Astrocyte (in vitro differentiated cells and primary cell): ENCODE results near the gene ARHGEF10L. TPM values are rescaled to one million over a fixed set of nuclear protein-coding genes. Genes with fewer than 3 reads are reported as not detected.

Source experiments
- DNase-seq: peaks from one replicate; pipeline ENCODE4 v3.0.0-alpha.2; 2010; ENCODE audit warnings: low read depth
- FAIRE-seq: peaks from 2 replicates; lab custom pipeline; 2011; peaks lifted over from hg19 to GRCh38; lab: Jason Lieb, UNC
- H2AFZ ChIP-seq: 2 replicates; pipeline ENCODE4 v1.6.0; 2012; ENCODE audit warnings: low read depth, low read length, inconsistent platforms
- H3K27ac ChIP-seq: 2 replicates; pipeline ENCODE4 v1.5.1; 2011; ENCODE audit warnings: low read depth, low read length, inconsistent platforms
- H3K27me3 ChIP-seq: 2 replicates; pipeline ENCODE4 v1.6.0; 2011; ENCODE audit warnings: low read length, inconsistent platforms; ENCODE audit not compliant: insufficient read depth
- H3K36me3 ChIP-seq: 2 replicates; pipeline ENCODE4 v1.5.1; 2011; ENCODE audit warnings: low read length, inconsistent platforms; ENCODE audit not compliant: insufficient read depth
- H3K4me1 ChIP-seq: 2 replicates; pipeline ENCODE4 v1.5.1; 2011; ENCODE audit warnings: low read length, inconsistent platforms; ENCODE audit not compliant: insufficient read depth
- H3K4me2 ChIP-seq: 2 replicates; pipeline ENCODE4 v1.6.0; 2012; ENCODE audit warnings: low read length, inconsistent platforms
- H3K4me3 ChIP-seq: 2 replicates; pipeline ENCODE4 v1.5.1; 2011; ENCODE audit warnings: low read depth, mild to moderate bottlenecking, low read length, inconsistent platforms; ENCODE audit not compliant: insufficient read depth
- H3K79me2 ChIP-seq: 2 replicates; pipeline ENCODE4 v1.6.0; 2012; ENCODE audit warnings: mild to moderate bottlenecking, low read length, inconsistent platforms; ENCODE audit not compliant: insufficient read depth
- H3K9ac ChIP-seq: 2 replicates; pipeline ENCODE4 v1.6.0; 2012; ENCODE audit warnings: mild to moderate bottlenecking, low read length, inconsistent platforms
- H3K9me3 ChIP-seq: 2 replicates; pipeline ENCODE4 v1.5.1; 2012; ENCODE audit warnings: low read depth, mild to moderate bottlenecking, low read length, inconsistent platforms; ENCODE audit not compliant: insufficient read depth
- H4K20me1 ChIP-seq: 2 replicates; pipeline ENCODE4 v1.6.0; 2012; ENCODE audit warnings: low read length, inconsistent platforms; ENCODE audit not compliant: insufficient read depth
- H3K27ac Mint-ChIP-seq: one replicate; pipeline ENCODE4 v1.8.0; 2021; ENCODE audit warnings: mild to moderate bottlenecking, mixed read lengths; ENCODE audit not compliant: unreplicated experiment
- H3K27me3 Mint-ChIP-seq: one replicate; pipeline ENCODE4 v1.8.0; 2021; ENCODE audit warnings: low read depth, mixed read lengths; ENCODE audit not compliant: unreplicated experiment
- H3K36me3 Mint-ChIP-seq: one replicate; pipeline ENCODE4 v1.8.0; 2021; ENCODE audit warnings: low read depth, mixed read lengths; ENCODE audit not compliant: unreplicated experiment
- H3K4me1 Mint-ChIP-seq: one replicate; pipeline ENCODE4 v1.8.0; 2021; ENCODE audit warnings: low read depth, mixed read lengths; ENCODE audit not compliant: unreplicated experiment
- H3K4me3 Mint-ChIP-seq: one replicate; pipeline ENCODE4 v1.8.0; 2021; ENCODE audit warnings: mild to moderate bottlenecking, moderate library complexity, mixed read lengths; ENCODE audit not compliant: unreplicated experiment
- H3K9me3 Mint-ChIP-seq: one replicate; pipeline ENCODE4 v1.8.0; 2021; ENCODE audit warnings: mild to moderate bottlenecking, mixed read lengths; ENCODE audit not compliant: unreplicated experiment
- EZH2 ChIP-seq: IDR thresholded peaks from 2 replicates; pipeline ENCODE4 v1.6.1; 2012; ENCODE audit warnings: mild to moderate bottlenecking, low read length, inconsistent platforms; ENCODE audit not compliant: insufficient read depth
- total RNA-seq: library from RNA; stranded (reverse); gene quantifications from 2 replicates; pipeline ENCODE4 v1.2.1, GENCODE V29; 2021
- TF ChIP-seq, protein P1 (sequence below): IDR thresholded peaks from 2 replicates; pipeline ENCODE4 v1.5.1; 2011; ENCODE audit warnings: low read depth, mild to moderate bottlenecking, inconsistent platforms, low read length, moderate library complexity; ENCODE audit not compliant: insufficient read depth

Gene ARHGEF10L
- total RNA-seq, 1 donor from 2014 or later, result 14.2 TPM

DNA sequence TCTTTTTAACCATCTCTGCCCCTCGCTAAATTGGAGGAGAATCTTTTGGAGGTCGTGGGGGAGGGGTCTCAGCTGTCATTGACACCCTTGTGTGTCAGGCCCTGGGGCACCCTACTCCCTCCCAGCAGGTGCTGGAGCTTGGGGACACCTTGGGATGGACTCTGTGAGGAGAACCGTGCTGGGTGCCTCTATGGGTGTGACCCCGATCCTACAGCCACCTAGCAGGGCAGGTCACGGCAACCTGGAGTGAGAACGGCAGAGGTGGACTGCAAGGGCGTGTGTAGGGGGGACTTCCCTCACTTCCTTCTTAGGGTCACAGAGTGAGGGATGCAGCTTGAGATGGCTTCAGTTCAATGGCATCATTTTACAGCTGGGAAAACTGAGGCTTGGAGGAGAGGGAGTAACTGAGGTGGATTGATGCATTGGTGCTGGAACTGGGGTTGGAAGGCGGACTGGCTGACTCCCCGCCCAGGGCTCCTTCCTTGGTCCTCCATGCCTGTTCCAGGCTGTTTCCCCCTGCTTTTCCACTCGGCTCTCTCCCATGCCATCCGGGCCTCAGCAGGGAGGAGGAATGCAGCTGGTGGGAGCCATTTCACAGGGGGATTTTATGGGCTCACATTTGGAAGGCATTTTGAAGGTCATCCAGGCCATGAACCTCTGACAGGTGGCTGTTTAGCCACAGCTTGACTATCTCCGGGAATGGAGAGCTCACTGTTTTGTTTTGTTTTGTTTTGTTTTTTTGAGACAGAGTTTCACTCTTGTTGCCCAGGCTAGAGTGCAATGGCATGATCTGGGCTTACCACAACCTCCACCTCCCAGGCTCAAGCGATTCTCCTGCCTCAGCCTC is 18.8 kb upstream of the ARHGEF10L start:
- DNase-seq (no peak), FAIRE-seq (no peak)
- Mint-ChIP-seq H3K27me3 (peaks cover 25% of the 10 kb centered on the region), H3K9me3 (no peaks in the 10 kb centered on the region), H3K4me1 (no peaks in the 10 kb centered on the region), H3K4me3 (no peak overlapping the region), H3K36me3 (no peaks in the 10 kb centered on the region), H3K27ac (no peak overlapping the region)
- H4K20me1 ChIP-seq, result no peaks in the 10 kb centered on the region
- no peak overlapping the region for H3K4me2 ChIP-seq
- H2AFZ ChIP-seq, result no peak overlapping the region
- no peaks in the 10 kb centered on the region for H3K4me1 ChIP-seq
- peaks cover 4% of the 10 kb centered on the region for H3K27me3 ChIP-seq
- H3K9ac ChIP-seq, result no peak overlapping the region
- H3K9me3 ChIP-seq, result no peaks in the 10 kb centered on the region
- H3K36me3 ChIP-seq, result no peaks in the 10 kb centered on the region
- H3K27ac ChIP-seq, result no peak overlapping the region
- no peak for TF ChIP-seq EZH2
- TF ChIP-seq, protein P1, sequence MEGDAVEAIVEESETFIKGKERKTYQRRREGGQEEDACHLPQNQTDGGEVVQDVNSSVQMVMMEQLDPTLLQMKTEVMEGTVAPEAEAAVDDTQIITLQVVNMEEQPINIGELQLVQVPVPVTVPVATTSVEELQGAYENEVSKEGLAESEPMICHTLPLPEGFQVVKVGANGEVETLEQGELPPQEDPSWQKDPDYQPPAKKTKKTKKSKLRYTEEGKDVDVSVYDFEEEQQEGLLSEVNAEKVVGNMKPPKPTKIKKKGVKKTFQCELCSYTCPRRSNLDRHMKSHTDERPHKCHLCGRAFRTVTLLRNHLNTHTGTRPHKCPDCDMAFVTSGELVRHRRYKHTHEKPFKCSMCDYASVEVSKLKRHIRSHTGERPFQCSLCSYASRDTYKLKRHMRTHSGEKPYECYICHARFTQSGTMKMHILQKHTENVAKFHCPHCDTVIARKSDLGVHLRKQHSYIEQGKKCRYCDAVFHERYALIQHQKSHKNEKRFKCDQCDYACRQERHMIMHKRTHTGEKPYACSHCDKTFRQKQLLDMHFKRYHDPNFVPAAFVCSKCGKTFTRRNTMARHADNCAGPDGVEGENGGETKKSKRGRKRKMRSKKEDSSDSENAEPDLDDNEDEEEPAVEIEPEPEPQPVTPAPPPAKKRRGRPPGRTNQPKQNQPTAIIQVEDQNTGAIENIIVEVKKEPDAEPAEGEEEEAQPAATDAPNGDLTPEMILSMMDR, result no peak
- no peak overlapping the region for H3K4me3 ChIP-seq
- no peaks in the 10 kb centered on the region for H3K79me2 ChIP-seq

DNA sequence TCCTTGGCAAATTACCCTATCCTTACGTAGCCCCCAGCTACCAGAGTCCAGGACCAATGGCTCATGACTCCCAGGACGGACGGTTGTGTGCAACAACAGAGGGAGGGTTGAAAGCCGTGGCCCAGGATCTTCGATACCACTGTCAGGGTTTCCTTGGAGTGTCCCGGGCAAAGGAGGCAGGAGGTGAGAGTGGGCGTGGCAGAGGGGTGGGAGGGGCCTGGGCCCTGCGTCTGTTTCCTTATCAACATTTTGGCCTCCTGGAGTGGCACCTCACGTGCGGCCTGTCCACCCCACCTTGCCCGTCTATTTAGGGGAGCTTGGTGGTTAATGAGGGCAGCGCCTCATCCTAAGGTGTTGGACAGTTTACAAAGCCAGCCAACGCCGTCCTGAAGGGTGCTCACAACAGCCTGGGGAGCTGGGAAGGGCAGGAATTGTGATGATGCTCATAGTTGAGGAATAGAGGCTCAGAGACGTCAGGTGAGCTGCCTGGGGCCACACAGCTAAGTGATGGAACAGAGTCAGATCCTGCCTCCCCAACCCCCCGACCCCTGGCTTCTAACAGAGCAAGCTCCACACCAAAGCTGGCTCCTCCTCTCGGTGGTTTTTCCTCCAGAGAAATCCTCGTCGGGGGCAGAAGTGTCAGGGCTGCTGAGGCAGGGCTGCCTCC is 17.4 kb upstream of the ARHGEF10L start:
- peaks cover 19% of the 10 kb centered on the region for H3K27me3 Mint-ChIP-seq

More for the DNA sequence above, 17.4 kb upstream of the ARHGEF10L start:
- no peak overlapping the region for H3K4me3 Mint-ChIP-seq
- Histone ChIP-seq H3K9ac (no peak overlapping the region), H2AFZ (no peak overlapping the region), H3K9me3 (no peaks in the 10 kb centered on the region), H3K4me2 (no peak overlapping the region), H3K27ac (no peak overlapping the region), H3K36me3 (no peaks in the 10 kb centered on the region), H3K4me1 (no peaks in the 10 kb centered on the region), H3K27me3 (peaks cover 7% of the 10 kb centered on the region), H3K4me3 (no peak overlapping the region), H4K20me1 (no peaks in the 10 kb centered on the region), H3K79me2 (no peaks in the 10 kb centered on the region)
- no peak for DNase-seq
- no peak for TF ChIP-seq EZH2
- TF ChIP-seq, protein P1, result no peak
- H3K27ac Mint-ChIP-seq, result no peak overlapping the region
- H3K36me3 Mint-ChIP-seq, result no peaks in the 10 kb centered on the region
- no peaks in the 10 kb centered on the region for H3K9me3 Mint-ChIP-seq
- no peak for FAIRE-seq
- no peaks in the 10 kb centered on the region for H3K4me1 Mint-ChIP-seq
